ENCODE measurements around the gene HECA.
"Not testable (repeated sequence)": the region's sequence is repeated elsewhere in the genome, so short reads cannot be mapped to it uniquely, and the experiment has no call there.

HECA gene

GRCh38 chr6:139156102-139156501 lies 21.2 kb downstream of the HECA start:
- Histone ChIP-seq H3K36me3 (ENCODE audit: control insufficient read depth, insufficient read depth, low read length) (no peaks in the 10 kb centered on the region), H3K4me3 (replicated peaks; ENCODE audit: low read depth, low read length) (no peak overlapping the region), H3K27me3 (replicated peaks; ENCODE audit: control insufficient read depth, insufficient read depth, low read length) (no peaks in the 10 kb centered on the region)
- DNase-seq (ENCODE audit: extremely low read depth, insufficient read length), result no peak
- no peak for TF ChIP-seq CTCF (IDR thresholded peaks at IDR 0.05; ENCODE audit: insufficient read depth, low read length, poor library complexity, severe bottlenecking)

- H3K36me3 ChIP-seq (ENCODE audit: control insufficient read depth, insufficient read depth, low read length), result no peaks in the 10 kb centered on the region
- DNase-seq (ENCODE audit: extremely low read depth, insufficient read length), result no peak
- H3K4me3 ChIP-seq (replicated peaks; ENCODE audit: low read depth, low read length), result no peak overlapping the region
- H3K27me3 ChIP-seq (replicated peaks; ENCODE audit: control insufficient read depth, insufficient read depth, low read length), result no peaks in the 10 kb centered on the region
- no peak for TF ChIP-seq CTCF (IDR thresholded peaks at IDR 0.05; ENCODE audit: insufficient read depth, low read length, poor library complexity, severe bottlenecking)
These were observed 21.7 kb downstream of the HECA start for GRCh38 chr6:139156551-139156950.

GRCh38 chr6:139157086-139157485 lies 22.2 kb downstream of the HECA start:
- not testable (repeated sequence) for H3K36me3 ChIP-seq (ENCODE audit: control insufficient read depth, insufficient read depth, low read length); H3K4me3 ChIP-seq (replicated peaks; ENCODE audit: low read depth, low read length)

GRCh38 chr6:139159016-139159415 lies 24.1 kb downstream of the HECA start:
- no peaks in the 10 kb centered on the region for H3K36me3 ChIP-seq (ENCODE audit: control insufficient read depth, insufficient read depth, low read length)
- no peak for TF ChIP-seq CTCF (IDR thresholded peaks at IDR 0.05; ENCODE audit: insufficient read depth, low read length, poor library complexity, severe bottlenecking)
- no peaks in the 10 kb centered on the region for H3K27me3 ChIP-seq (replicated peaks; ENCODE audit: control insufficient read depth, insufficient read depth, low read length)
- DNase-seq (ENCODE audit: extremely low read depth, insufficient read length), result no peak
- H3K4me3 ChIP-seq (replicated peaks; ENCODE audit: low read depth, low read length), result no peak overlapping the region

More at GRCh38 chr6:139157086-139157485, 22.2 kb downstream of the HECA start:
- H3K27me3 ChIP-seq (replicated peaks; ENCODE audit: control insufficient read depth, insufficient read depth, low read length); DNase-seq (ENCODE audit: extremely low read depth, insufficient read length): not testable (repeated sequence)

GRCh38 chr6:139161169-139161568 lies 26.3 kb downstream of the HECA start:
- no peak for TF ChIP-seq CTCF (IDR thresholded peaks at IDR 0.05; ENCODE audit: insufficient read depth, low read length, poor library complexity, severe bottlenecking)
- H3K36me3 ChIP-seq (ENCODE audit: control insufficient read depth, insufficient read depth, low read length), result no peaks in the 10 kb centered on the region
- DNase-seq (ENCODE audit: extremely low read depth, insufficient read length), result no peak

GRCh38 chr6:139161817-139162284 lies 27.0 kb downstream of the HECA start:
- Histone ChIP-seq H3K36me3 (ENCODE audit: control insufficient read depth, insufficient read depth, low read length) (peaks cover under 1% of the 10 kb centered on the region; the same call in 1 of the 2 replicates), H3K4me3 (replicated peaks; ENCODE audit: low read depth, low read length) (no peak overlapping the region), H3K27me3 (replicated peaks; ENCODE audit: control insufficient read depth, insufficient read depth, low read length) (no peaks in the 10 kb centered on the region)
- DNase-seq (ENCODE audit: extremely low read depth, insufficient read length), result peak; percentile 74
- no peak for TF ChIP-seq CTCF (IDR thresholded peaks at IDR 0.05; ENCODE audit: insufficient read depth, low read length, poor library complexity, severe bottlenecking)

More at GRCh38 chr6:139161169-139161568, 26.3 kb downstream of the HECA start:
- no peak overlapping the region for H3K4me3 ChIP-seq (replicated peaks; ENCODE audit: low read depth, low read length)
- H3K27me3 ChIP-seq (replicated peaks; ENCODE audit: control insufficient read depth, insufficient read depth, low read length), result no peaks in the 10 kb centered on the region

All from GM06990 (cell line).